Measurements from ENCODE around the gene ACTN1. TPM values are rescaled to one million over a fixed set of nuclear protein-coding genes. Genes with fewer than 3 reads are reported as not detected.

The ACTN1 gene
- total and polyA plus RNA-seq, 8 donors, result 24.4 to 133 (median 49.0) TPM

GRCh38 chr14:68971411-68972035 lies 7.6 kb downstream of the ACTN1 start:
- Histone ChIP-seq H3K27me3 (no peaks in the 10 kb centered on the region), H3K4me3 (no peak overlapping the region), H3K9me3 (no peaks in the 10 kb centered on the region), H3K27ac (no peak overlapping the region), H3K36me3 (no peaks in the 10 kb centered on the region), H3K4me1 (peaks cover 5 to 67% (median 7%) of the 10 kb centered on the region in 3 donors)
- intact Hi-C loops (cut with DNase I), result no loop called here
- ATAC-seq, result no peak
- FAIRE-seq, result no peak
- DNase-seq, result peak in 1 of 6 donors; percentile 19
- WGBS, 2 donors, result 80 to 85% methylated on average over 9 of the region's 9 CpGs
- TF ChIP-seq CTCF (IDR thresholded peaks at IDR 0.05), result no peak

- intact Hi-C loops (cut with DNase I), result no loop called here
- no peaks in the 10 kb centered on the region for H3K36me3 ChIP-seq
- 79 to 81% methylated on average over 5 of the region's 5 CpGs for WGBS, 2 donors
- peak overlapping the region; percentile 3 to 47 (median 30) for H3K27ac ChIP-seq
- no peak for ATAC-seq
- no peaks in the 10 kb centered on the region for H3K27me3 ChIP-seq
- H3K4me3 ChIP-seq, result no peak overlapping the region
- H3K9me3 ChIP-seq, result no peaks in the 10 kb centered on the region
- FAIRE-seq, result no peak
- no peak for DNase-seq
- no peak for TF ChIP-seq CTCF (IDR thresholded peaks at IDR 0.05)
- peaks cover 12 to 67% (median 13%) of the 10 kb centered on the region in 3 donors for H3K4me1 ChIP-seq
Observed at GRCh38 chr14:68970736-68971135, 8.4 kb downstream of the ACTN1 start.

- Histone ChIP-seq H3K27ac (peak overlapping the region; percentile 3 to 47 (median 30)), H3K27me3 (no peaks in the 10 kb centered on the region), H3K4me3 (no peak overlapping the region), H3K9me3 (no peaks in the 10 kb centered on the region), H3K36me3 (no peaks in the 10 kb centered on the region), H3K4me1 (peaks cover 12 to 67% (median 19%) of the 10 kb centered on the region in 3 donors)
- intact Hi-C loops (cut with DNase I), result no loop called here
- TF ChIP-seq CTCF (IDR thresholded peaks at IDR 0.05), result no peak
- WGBS, 2 donors, result 27 to 32% methylated on average over 8 of the region's 8 CpGs
- no peak for ATAC-seq
- DNase-seq, result peak in 1 of 6 donors; percentile 19
- FAIRE-seq, result no peak
Observed at GRCh38 chr14:68970038-68970612, 9.0 kb downstream of the ACTN1 start.

- Histone ChIP-seq H3K4me1 (peaks cover 12 to 73% (median 23%) of the 10 kb centered on the region in 3 donors), H3K27me3 (no peaks in the 10 kb centered on the region), H3K36me3 (no peaks in the 10 kb centered on the region), H3K27ac (peak overlapping the region in 2 of 4 donors; percentile 24 to 47), H3K4me3 (no peak overlapping the region), H3K9me3 (no peaks in the 10 kb centered on the region)
- no peak for FAIRE-seq
- DNase-seq, result peak in 1 of 6 donors; percentile 12
- no peak for TF ChIP-seq CTCF (IDR thresholded peaks at IDR 0.05)
- intact Hi-C loops (cut with DNase I), result no loop called here
- WGBS, 2 donors, result 62 to 66% methylated on average over 12 of the region's 12 CpGs
- no peak for ATAC-seq
Observed at GRCh38 chr14:68969278-68970033, 9.6 kb downstream of the ACTN1 start.

Measured in pancreas (tissue), 10 donors.